H9 (cell line): ENCODE results near the gene SH3TC2. TPM values are rescaled to one million over a fixed set of nuclear protein-coding genes. Genes with fewer than 3 reads are reported as not detected.

ENCODE experiments used
- DNase-seq: peaks from one replicate; pipeline ENCODE4 v3.0.0-alpha.2; 2017
- H2AFZ ChIP-seq: one replicate; pipeline ENCODE4 v1.6.1; 2013; ENCODE audit warnings: mild to moderate bottlenecking, low read length, control low read depth, moderate library complexity
- H2AK5ac ChIP-seq: 2 replicates; pipeline ENCODE4 v1.6.1; 2013; ENCODE audit warnings: low read length, control low read depth, mixed read lengths; ENCODE audit not compliant: insufficient read length
- H2BK120ac ChIP-seq: one replicate; pipeline ENCODE4 v1.6.1; 2013; ENCODE audit warnings: low read depth, mild to moderate bottlenecking, low read length, control low read depth, inconsistent platforms; ENCODE audit not compliant: poor library complexity, severe bottlenecking
- H2BK12ac ChIP-seq: 2 replicates; pipeline ENCODE4 v1.6.1; 2013; ENCODE audit warnings: low read length, control low read depth, mixed read lengths, low read depth; ENCODE audit not compliant: insufficient read length
- H2BK15ac ChIP-seq: 2 replicates; pipeline ENCODE4 v1.6.1; 2013; ENCODE audit warnings: low read depth, low read length, control low read depth
- H2BK20ac ChIP-seq: one replicate; pipeline ENCODE4 v1.6.1; 2013; ENCODE audit warnings: low read depth, mild to moderate bottlenecking, low read length, control low read depth, inconsistent platforms; ENCODE audit not compliant: poor library complexity, severe bottlenecking
- H2BK5ac ChIP-seq: 2 replicates; pipeline ENCODE4 v1.6.1; 2013; ENCODE audit warnings: low read length, control low read depth, mixed read lengths; ENCODE audit not compliant: insufficient read length
- H3K14ac ChIP-seq: 2 replicates; pipeline ENCODE4 v1.6.1; 2013; ENCODE audit warnings: low read length, control low read depth; ENCODE audit not compliant: insufficient read depth
- H3K18ac ChIP-seq: 2 replicates; pipeline ENCODE4 v1.6.1; 2013; ENCODE audit warnings: low read depth, mild to moderate bottlenecking, mixed read lengths, low read length, control low read depth; ENCODE audit not compliant: insufficient read length
- H3K23ac ChIP-seq: 2 replicates; pipeline ENCODE4 v1.6.1; 2013; ENCODE audit warnings: low read length, control low read depth, mixed read lengths, low read depth; ENCODE audit not compliant: insufficient read length
- H3K23me2 ChIP-seq: 2 replicates; pipeline ENCODE4 v1.6.1; 2013; ENCODE audit warnings: low read depth, mild to moderate bottlenecking, mixed read lengths, low read length, control low read depth; ENCODE audit not compliant: insufficient read length, poor library complexity, severe bottlenecking
- H3K27ac ChIP-seq: 2 replicates; pipeline ENCODE4 v1.5.1; 2013; ENCODE audit warnings: low read length, control low read depth, mixed read lengths, low read depth; ENCODE audit not compliant: insufficient read length
- H3K27me3 ChIP-seq: 2 replicates; pipeline ENCODE4 v1.6.1; 2013; ENCODE audit warnings: low read length, control low read depth, inconsistent platforms; ENCODE audit not compliant: insufficient read depth
- H3K4ac ChIP-seq: 2 replicates; pipeline ENCODE4 v1.6.1; 2013; ENCODE audit warnings: low read depth, mild to moderate bottlenecking, control low read depth, inconsistent platforms, low read length, moderate library complexity
- H3K4me1 ChIP-seq: 2 replicates; pipeline ENCODE4 v1.6.1; 2013; ENCODE audit warnings: low read length, control low read depth, inconsistent platforms; ENCODE audit not compliant: insufficient read depth
- H3K4me2 ChIP-seq: 2 replicates; pipeline ENCODE4 v1.6.1; 2013; ENCODE audit warnings: low read length, control low read depth, mixed read lengths; ENCODE audit not compliant: insufficient read length, insufficient read depth
- H3K56ac ChIP-seq: 2 replicates; pipeline ENCODE4 v1.6.1; 2013; ENCODE audit warnings: low read depth, mild to moderate bottlenecking, mixed read lengths, low read length, control low read depth; ENCODE audit not compliant: insufficient read length
- H3K79me1 ChIP-seq: 2 replicates; pipeline ENCODE4 v1.6.1; 2013; ENCODE audit warnings: low read depth, mild to moderate bottlenecking, moderate library complexity, low read length, control low read depth, inconsistent platforms; ENCODE audit not compliant: insufficient read depth, poor library complexity, severe bottlenecking
- H3K79me2 ChIP-seq: 2 replicates; pipeline ENCODE4 v1.6.1; 2013; ENCODE audit warnings: low read length, control low read depth, inconsistent platforms; ENCODE audit not compliant: insufficient read depth
- H3K9ac ChIP-seq: 2 replicates; pipeline ENCODE4 v1.6.1; 2013; ENCODE audit warnings: low read length, control low read depth, mixed read lengths; ENCODE audit not compliant: insufficient read length; ENCODE audit errors: extremely low read depth
- H3K9me3 ChIP-seq: one replicate; pipeline ENCODE4 v1.6.1; 2013; ENCODE audit warnings: low read depth, low read length, inconsistent platforms; ENCODE audit not compliant: control insufficient read depth
- H3T11ph ChIP-seq: one replicate; pipeline ENCODE4 v1.6.1; 2013; ENCODE audit warnings: mild to moderate bottlenecking, low read length, control low read depth, inconsistent platforms
- H4K20me1 ChIP-seq: one replicate; pipeline ENCODE4 v1.6.1; 2013; ENCODE audit not compliant: control insufficient read depth, insufficient read length, insufficient read depth
- H4K5ac ChIP-seq: 2 replicates; pipeline ENCODE4 v1.6.1; 2013; ENCODE audit warnings: low read depth, mild to moderate bottlenecking, mixed read lengths, low read length, control low read depth; ENCODE audit not compliant: insufficient read length
- H4K8ac ChIP-seq: replicated peaks from 2 replicates; pipeline ENCODE4 v1.6.1; 2013; ENCODE audit warnings: low read length, control low read depth, mixed read lengths, low read depth; ENCODE audit not compliant: insufficient read length
- H4K91ac ChIP-seq: 2 replicates; pipeline ENCODE4 v1.6.1; 2013; ENCODE audit warnings: low read depth, mild to moderate bottlenecking, moderate library complexity, mixed read lengths, low read length, control low read depth; ENCODE audit not compliant: insufficient read length
- H3K27ac Mint-ChIP-seq, 3 experiments: 2 replicates in 2 of 3; 3 replicates in 1 of 3; pipeline ENCODE4 v1.8.0; 2020 to 2021; ENCODE audit warnings: mixed read lengths in 3 of 3, mild to moderate bottlenecking in 1 of 3, moderate library complexity in 1 of 3
- H3K27me3 Mint-ChIP-seq: 2 replicates; pipeline ENCODE4 v1.8.0; 2021; ENCODE audit warnings: low read depth, mild to moderate bottlenecking, moderate library complexity, mixed read lengths
- H3K36me3 Mint-ChIP-seq, 3 experiments: 2 replicates in 2 of 3; 3 replicates in 1 of 3; pipeline ENCODE4 v1.8.0; 2020 to 2021; ENCODE audit warnings: low read depth in 3 of 3, mixed read lengths in 3 of 3; ENCODE audit not compliant: insufficient read depth in 1 of 3
- H3K4me1 Mint-ChIP-seq, 2 experiments: 2 replicates each; pipeline ENCODE4 v1.8.0; 2020; ENCODE audit warnings: mixed read lengths in 2 of 2
- H3K4me3 Mint-ChIP-seq, 2 experiments: 2 replicates in 1 of 2; 3 replicates in 1 of 2; pipeline ENCODE4 v1.8.0; 2020 to 2021; ENCODE audit warnings: mild to moderate bottlenecking in 2 of 2, mixed read lengths in 2 of 2, moderate library complexity in 1 of 2
- H3K9me3 Mint-ChIP-seq, 2 experiments: 2 replicates in 1 of 2; 3 replicates in 1 of 2; pipeline ENCODE4 v1.8.0; 2020; ENCODE audit warnings: mild to moderate bottlenecking in 2 of 2, mixed read lengths in 2 of 2, moderate library complexity in 1 of 2
- CTCF ChIP-seq: fragments of 200-600 bp; sonication (generic); conservative IDR thresholded peaks from 3 replicates; pipeline ENCODE4 v1.8.0; 2021; ENCODE audit warnings: antibody characterized with exemption, mild to moderate bottlenecking
- WGBS: extraction: QIAGEN DNeasy Blood & Tissue Kit; methylation state at CpG from one replicate; pipeline ENCODE4 v1.1.7; 2013; ENCODE audit warnings: missing lambda C conversion rate, low lambda C conversion rate, mixed read lengths; ENCODE audit not compliant: insufficient read length; ENCODE audit errors: extremely low coverage; 5-methylcytosine and 5-hydroxymethylcytosine counted together
- total RNA-seq: library from RNA; stranded (reverse); gene quantifications from 2 replicates; pipeline ENCODE4 v1.2.1, GENCODE V29; 2021

The SH3TC2 gene
- total RNA-seq, 1 experiment from 2014 or later: not detected

GRCh38 chr5:149012350-149012749, 50.5 kb downstream of the SH3TC2 start:
- Histone ChIP-seq H3K23me2 (no peaks in the 10 kb centered on the region), H4K5ac (no peak overlapping the region), H3K4me1 (no peaks in the 10 kb centered on the region), H3T11ph (no peak overlapping the region), H3K4me2 (no peak overlapping the region), H2AFZ (no peak overlapping the region), H2BK120ac (no peak overlapping the region), H3K56ac (no peak overlapping the region), H3K4ac (no peak overlapping the region), H2BK15ac (no peak overlapping the region), H3K18ac (no peak overlapping the region), H4K91ac (no peak overlapping the region), H2AK5ac (no peak overlapping the region), H2BK5ac (no peak overlapping the region), H4K20me1 (no peaks in the 10 kb centered on the region), H3K79me1 (no peaks in the 10 kb centered on the region), H3K27ac (no peak overlapping the region), H3K79me2 (no peaks in the 10 kb centered on the region), H2BK20ac (no peak overlapping the region), H4K8ac (no peak overlapping the region), H3K23ac (no peak overlapping the region), H3K14ac (no peak overlapping the region), H3K9ac (no peak overlapping the region), H3K9me3 (no peaks in the 10 kb centered on the region), H2BK12ac (no peak overlapping the region), H3K27me3 (no peaks in the 10 kb centered on the region; the same call in 1 of the 2 replicates)
- no peaks in the 10 kb centered on the region for H3K36me3 Mint-ChIP-seq
- no peaks in the 10 kb centered on the region for H3K27me3 Mint-ChIP-seq
- peak; percentile 30; the same call in 2 of the 3 replicates for TF ChIP-seq CTCF
- peak; percentile 42 for DNase-seq
- no CpG with 5 or more reads among the region's 5 CpGs for WGBS
- H3K9me3 Mint-ChIP-seq: no peaks in the 10 kb centered on the region
- H3K4me3 Mint-ChIP-seq: no peak overlapping the region
- H3K27ac Mint-ChIP-seq: peak overlapping the region in 1 of 3 experiments; percentile 74; a peak in 1 of 7 replicates
- no peaks in the 10 kb centered on the region for H3K4me1 Mint-ChIP-seq
